AG08395 (cell line): ENCODE measurements around the gene ERFL.
"Not testable (repeated sequence)": the region's sequence is repeated elsewhere in the genome, so short reads cannot be mapped to it uniquely, and the experiment has no call there.

ENCODE experiments used
- DNase-seq: peaks from one replicate; pipeline ENCODE4 v3.0.0; 2012; ENCODE audit warnings: mixed read lengths, low spot score

Gene ERFL

GRCh38 chr19:41877916-41878905 lies 50.0 kb downstream of the ERFL start:
- DNase-seq: no peak

GRCh38 chr19:41876847-41877832 lies 51.1 kb downstream of the ERFL start, which contains the start of gene CD79A:
Gene CD79A, plus strand, starts transcription at chr19:41877279. Its CDS starts 26 bp downstream, at chr19:41877305.
- DNase-seq: no peak

GRCh38 chr19:41875973-41876372 lies 52.3 kb downstream of the ERFL start:
- DNase-seq: not testable (repeated sequence)

- peak; percentile 48 for DNase-seq
Observed at GRCh38 chr19:41872775-41873647, 55.2 kb downstream of the ERFL start.

- no peak for DNase-seq
Observed at GRCh38 chr19:41872384-41872774, 55.9 kb downstream of the ERFL start.

GRCh38 chr19:41871573-41872383 lies 56.5 kb downstream of the ERFL start:
- DNase-seq: no peak

- peak; percentile 40 for DNase-seq
Observed at GRCh38 chr19:41870401-41870873, 57.8 kb downstream of the ERFL start.

GRCh38 chr19:41869374-41869955 lies 58.8 kb downstream of the ERFL start:
- no peak for DNase-seq

GRCh38 chr19:41868989-41869300 lies 59.3 kb downstream of the ERFL start:
- DNase-seq: no peak

GRCh38 chr19:41868120-41868988 lies 59.9 kb downstream of the ERFL start:
- no peak for DNase-seq

- no peak for DNase-seq
Observed at GRCh38 chr19:41866284-41866683, 62.0 kb downstream of the ERFL start.

- DNase-seq: no peak
Observed at GRCh38 chr19:41864374-41864773, 63.9 kb downstream of the ERFL start.

- no peak for DNase-seq
Observed at GRCh38 chr19:41863209-41863931, 64.9 kb downstream of the ERFL start.

- DNase-seq: no peak
Observed at GRCh38 chr19:41862445-41862986, 65.7 kb downstream of the ERFL start.

GRCh38 chr19:41861846-41862245 lies 66.4 kb downstream of the ERFL start:
- no peak for DNase-seq

- DNase-seq: no peak
Observed at GRCh38 chr19:41861116-41861768, 67.0 kb downstream of the ERFL start.

- DNase-seq: no peak
Observed at GRCh38 chr19:41860419-41861115, 67.7 kb downstream of the ERFL start.
